Activated CD8-positive, alpha-beta memory T cell treated with anti-CD3 and anti-CD28 coated beads, Interleukin-2, amount 50 U/mL, for 24 hours (primary cell): Measurements from ENCODE around the gene KDR.

ENCODE experiments used
- DNase-seq: peaks from one replicate; pipeline ENCODE4 v3.0.0-alpha.2; 2020; ENCODE audit errors: extremely low read depth

The KDR gene

GRCh38 chr4:55079451-55080173, 45.8 kb downstream of the KDR start:
- DNase-seq, result no peak

GRCh38 chr4:55078987-55079386, 46.4 kb downstream of the KDR start:
- DNase-seq, result no peak

GRCh38 chr4:55077577-55077976, 47.8 kb downstream of the KDR start:
- no peak for DNase-seq

DNA sequence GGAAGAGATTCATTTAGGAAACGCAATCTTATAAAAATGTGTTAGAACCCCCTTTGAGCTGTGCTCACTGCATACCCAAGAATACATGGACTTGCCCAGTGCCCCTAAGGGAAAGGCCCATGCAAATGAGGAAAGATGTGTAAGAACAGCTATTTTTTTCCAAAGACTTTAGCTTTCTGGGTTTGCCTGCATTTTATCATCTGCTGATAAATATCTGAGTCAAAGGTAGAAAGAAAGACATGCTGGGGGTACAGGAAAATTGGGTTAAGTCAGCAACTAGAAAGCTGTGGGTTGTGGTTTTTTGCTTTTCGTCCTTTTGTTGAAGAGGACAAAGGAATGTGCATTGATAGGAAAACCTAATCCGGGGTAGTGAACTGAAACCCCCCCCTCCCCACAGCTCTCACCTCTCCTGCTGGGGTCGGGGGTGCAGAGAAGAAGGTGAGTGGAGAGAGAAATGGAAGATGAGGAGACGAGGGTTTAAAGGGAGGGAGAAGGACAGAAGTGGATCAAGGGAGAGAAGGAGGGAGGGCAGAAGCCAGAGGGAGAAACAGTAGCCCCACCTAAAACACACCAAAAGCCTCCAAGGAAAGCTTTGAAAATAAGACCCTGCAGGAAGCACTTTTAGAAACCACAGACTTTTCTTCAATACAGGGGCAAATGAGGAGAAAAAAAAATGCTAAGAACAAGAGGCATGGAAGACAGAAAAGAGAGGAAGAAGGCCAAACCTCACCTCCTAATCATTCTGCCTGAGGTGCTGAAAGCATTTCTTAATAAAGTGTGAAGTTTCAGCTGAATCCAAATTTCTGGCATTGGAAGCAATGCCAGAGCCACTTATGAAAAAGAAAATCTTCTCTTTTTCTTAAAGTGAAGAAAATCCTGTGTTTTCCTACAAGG, 49.3 kb downstream of the KDR start:
- DNase-seq, result no peak

DNA sequence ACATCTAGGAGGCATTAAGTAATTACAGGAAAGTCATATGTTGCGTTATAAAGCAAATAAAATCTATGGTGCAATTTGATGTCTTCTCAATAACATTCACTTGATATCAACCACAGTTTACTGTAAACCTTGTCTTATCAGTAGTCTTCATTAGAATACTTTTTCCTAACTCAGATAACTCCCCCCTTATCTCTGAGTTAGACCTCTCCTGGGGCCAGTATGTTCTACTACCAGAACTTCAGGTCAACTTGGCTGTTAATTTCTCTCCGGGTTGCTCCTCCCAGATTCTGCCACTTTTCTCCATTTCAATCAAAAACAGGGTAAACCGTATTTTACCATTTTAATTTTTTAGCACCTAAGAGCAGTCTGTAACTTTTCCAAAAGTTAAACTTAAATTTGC, 50.0 kb downstream of the KDR start:
- no peak for DNase-seq

- DNase-seq, result no peak
Measured at GRCh38 chr4:55074386-55074785, 51.0 kb downstream of the KDR start.

DNA sequence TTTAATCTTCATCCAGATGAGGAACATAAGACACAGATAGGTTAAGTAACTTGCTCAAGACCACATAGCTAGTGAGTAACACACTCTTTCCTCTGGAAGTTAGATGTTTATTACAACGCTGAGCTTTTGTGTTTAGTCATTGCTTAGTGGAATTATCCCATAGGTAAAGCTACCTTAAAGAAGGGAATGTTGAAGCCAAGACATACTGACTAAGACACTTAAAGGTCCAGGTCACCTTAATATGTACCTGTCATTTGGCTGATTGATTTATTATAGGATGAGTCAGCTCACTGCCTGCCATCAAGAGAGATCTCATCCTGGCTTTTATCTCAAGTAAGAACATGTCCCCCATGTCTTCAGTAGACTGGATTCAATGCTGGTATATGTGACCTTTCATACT, 53.4 kb downstream of the KDR start:
- DNase-seq, result no peak

DNA sequence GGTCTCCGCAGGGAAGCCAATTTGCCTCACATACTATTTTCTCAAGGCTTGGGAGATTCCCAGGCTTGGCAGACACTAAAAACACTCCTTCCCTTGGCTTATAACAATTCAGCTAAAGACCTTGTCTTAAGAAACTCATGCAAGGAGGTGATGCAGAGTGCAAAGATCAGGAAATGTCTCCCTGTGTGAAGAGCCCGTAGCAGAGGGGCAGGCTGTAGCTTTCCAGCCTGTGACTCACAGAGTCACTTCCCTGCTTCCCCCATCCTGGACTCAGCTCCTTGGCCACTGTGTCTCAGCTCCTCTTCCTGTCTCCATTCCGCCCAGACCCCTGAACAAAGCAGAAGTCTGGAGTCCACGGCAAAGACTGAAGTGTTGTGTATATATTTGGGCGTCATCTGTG, 56.1 kb downstream of the KDR start:
- DNase-seq, result no peak

DNA sequence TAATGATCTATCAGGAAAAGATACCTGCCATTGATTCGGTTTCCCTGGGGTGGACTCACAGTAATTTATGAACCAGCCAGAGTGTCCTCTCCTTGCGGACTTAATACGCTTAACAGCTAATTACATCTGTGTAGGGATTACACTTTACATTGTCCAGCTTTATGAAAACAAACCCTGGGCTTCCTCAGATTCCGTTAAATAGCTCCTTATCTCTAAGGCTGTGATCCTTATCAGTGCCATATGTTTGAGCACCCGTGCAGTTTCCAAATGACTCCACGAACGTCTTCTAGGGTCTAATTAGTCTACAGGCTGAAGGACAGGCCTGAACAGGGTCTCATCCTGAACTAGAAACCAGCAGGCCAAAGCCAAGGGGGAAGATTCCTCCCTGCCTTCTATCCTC, 56.9 kb downstream of the KDR start:
- DNase-seq, result no peak

GRCh38 chr4:55066018-55066417, 59.4 kb downstream of the KDR start:
- no peak for DNase-seq

DNA sequence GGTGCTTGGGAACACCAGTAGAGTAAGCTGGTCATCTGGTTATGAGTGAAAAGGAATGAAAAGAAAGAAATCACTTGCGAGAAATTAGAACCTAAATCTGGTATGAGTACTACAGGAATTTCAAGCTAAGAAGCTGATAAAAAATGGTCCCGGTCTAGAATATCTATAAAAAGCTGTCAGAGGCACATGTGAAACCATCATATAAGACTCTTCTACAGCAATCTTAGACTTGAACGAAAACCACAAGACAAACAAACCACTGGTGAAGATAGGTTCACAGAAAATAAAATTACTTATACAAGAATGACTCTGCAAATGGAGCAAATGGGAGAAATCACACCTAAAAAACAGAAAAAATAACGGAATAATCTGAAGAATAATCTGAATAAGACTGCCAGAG, 69.9 kb downstream of the KDR start:
- DNase-seq, result no peak

DNA sequence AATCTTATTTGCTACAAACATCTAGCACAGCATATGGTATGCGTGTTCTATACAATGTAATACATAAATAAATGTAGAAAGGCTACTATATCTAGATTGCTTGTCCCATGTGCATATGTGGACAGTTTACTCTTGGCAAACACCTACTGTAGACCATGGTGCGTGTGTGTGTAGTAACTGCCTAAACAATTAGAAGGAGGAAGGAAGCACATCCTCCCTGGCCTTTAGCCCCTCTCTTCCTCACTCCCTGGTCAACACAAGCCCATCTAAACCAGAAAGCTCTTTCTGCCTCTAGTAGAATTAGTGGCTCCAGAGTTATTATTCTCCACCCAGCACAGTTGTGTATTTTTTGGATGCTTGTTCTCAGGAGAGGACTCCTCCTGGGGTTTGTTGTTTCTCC, 73.9 kb downstream of the KDR start:
- no peak for DNase-seq

DNA sequence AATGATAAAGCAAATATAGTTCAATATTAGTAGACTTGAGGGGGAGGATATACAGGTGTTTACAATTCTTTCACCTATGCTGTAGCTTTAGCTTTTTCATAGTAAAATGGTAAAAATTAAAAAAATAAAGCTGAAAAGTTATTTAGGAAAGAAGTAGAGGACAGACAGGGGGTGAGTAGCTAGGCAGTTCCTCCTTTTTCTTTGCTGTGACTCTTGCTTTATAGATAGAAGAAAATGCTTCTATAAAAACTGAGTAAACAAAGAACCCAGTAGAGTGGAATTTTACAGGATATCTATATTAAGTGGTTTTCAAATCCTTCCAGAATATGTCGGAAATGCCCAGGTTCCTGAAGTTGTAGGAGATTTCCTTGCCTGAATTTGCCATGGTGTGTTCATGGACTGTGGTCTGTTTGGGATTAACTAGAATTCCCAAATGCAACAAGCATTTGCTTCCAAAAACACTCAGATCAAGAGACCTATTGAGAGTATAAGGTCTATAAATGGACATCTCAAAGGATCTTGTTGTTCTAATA, 74.9 kb downstream of the KDR start:
- DNase-seq, result no peak

- no peak for DNase-seq
Measured at GRCh38 chr4:55038176-55038890, 87.1 kb downstream of the KDR start.

DNA sequence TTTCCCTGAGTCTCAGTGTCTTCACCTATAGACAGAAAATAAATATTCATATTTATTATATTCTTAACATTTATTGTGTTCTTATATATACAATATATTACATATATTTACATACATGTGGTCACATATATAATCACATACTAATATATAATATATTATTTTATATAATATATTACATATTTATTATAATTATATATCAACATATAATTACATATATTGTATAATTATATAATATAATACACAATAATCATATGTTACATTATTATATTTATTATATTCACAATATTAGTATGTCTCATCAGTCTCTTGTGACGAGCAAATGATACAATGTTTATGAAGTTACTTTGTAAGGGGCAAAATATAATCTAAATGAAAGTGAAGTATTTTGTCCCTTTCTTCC, 87.7 kb downstream of the KDR start:
- no peak for DNase-seq

DNA sequence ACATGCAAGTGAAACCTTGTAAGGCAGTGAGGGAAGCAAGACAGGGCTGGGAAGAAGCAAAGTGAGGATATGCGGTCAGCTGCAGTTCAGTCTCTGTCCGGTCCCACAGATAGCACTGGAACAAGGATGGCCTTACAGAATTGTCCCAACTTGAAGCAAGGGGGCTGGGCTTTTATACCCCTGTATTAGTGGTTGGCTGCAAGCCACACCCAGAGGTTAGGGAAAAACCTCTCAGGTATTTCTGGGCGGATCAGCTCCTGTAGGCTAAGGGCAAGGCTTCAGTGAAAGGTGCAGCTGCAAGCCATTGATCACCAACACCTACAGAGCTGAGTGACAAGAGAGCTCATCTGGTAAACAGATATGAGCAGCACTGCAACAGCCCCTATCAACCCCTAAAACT, 89.0 kb downstream of the KDR start:
- DNase-seq, result no peak

DNA sequence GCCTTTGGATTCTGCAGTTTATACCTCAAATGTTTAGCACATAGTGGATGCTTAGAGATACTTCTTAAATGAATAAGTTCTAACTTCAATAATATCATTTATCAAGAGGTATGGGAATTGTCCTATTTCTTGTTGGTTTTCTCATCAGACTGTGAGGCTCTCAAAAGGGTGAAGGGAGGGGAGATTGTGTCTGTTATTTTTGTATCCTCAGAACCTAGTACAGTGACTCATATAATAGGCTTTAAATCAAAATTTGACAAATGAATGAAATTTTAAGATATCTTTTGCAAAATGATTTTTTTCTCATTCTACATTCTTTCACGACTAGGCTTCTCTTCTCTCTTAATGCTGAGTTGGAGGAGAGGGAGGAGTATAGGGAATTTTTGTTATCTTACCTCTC, 89.5 kb downstream of the KDR start:
- DNase-seq, result no peak

DNA sequence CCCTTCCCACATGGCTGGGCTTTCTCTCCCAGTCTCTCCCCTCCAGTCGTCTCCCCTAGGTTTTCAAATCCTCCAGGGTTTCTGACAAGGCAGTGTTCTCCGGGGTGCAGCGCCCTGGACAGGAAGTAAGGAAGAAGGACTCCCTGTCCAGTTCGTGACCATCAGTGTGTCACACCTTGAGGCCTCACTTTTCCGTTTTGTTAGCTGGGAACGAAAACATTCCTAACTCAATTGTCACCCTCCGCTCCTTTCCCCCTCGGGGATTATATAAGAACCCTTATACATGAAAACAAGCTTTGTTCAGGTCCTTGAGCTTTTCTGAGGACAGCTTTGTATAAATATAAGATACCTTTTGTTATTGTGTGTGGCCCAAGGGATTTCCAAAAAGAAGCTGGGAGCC, 92.1 kb downstream of the KDR start:
- no peak for DNase-seq

- DNase-seq, result no peak
Measured at GRCh38 chr4:55032788-55033187, 92.6 kb downstream of the KDR start.

DNA sequence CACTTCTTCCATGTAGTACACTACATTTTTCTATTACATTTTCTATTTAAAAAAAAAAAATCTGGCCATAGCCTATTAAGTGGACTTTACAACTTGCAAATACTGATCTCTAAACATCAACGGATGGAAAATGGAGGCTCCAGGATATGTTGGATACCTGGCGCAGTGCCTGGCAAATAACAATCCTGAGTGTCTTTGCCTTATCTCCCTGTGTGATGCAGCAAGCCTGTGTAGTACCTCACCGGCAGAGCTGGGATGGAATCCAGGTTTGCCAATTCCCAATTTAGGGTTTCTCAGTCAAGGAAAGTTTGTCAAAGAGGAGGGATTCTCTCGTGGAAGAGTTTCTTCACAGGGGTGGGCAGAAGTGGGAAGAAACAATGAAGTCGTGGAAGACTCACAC, 93.2 kb downstream of the KDR start:
- no peak for DNase-seq

- no peak for DNase-seq
Measured at GRCh38 chr4:55031158-55031557, 94.2 kb downstream of the KDR start.

DNA sequence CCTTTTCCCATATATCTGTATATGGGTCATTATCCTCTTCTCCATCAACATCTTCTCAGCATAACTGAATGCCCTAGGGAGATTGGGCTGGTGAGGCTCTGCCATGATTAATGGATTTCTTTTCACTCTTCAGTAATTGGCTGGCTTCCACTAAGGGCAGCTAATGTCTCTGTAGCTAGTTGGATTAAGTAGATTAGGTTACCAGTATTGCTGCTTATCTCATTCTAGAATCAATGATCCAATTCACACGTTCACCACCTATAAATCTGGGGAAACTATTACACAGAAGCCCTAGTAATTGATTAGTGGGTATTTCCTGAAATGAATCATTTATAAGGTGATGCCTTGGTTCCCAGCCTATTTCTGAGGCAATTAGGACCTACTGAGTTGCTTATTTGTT, 94.8 kb downstream of the KDR start:
- DNase-seq, result no peak
